IMR-90 (cell line): ENCODE results near the gene GOLGA3. TPM values are rescaled to one million over a fixed set of nuclear protein-coding genes. Genes with fewer than 3 reads are reported as not detected.

Source experiments
- ATAC-seq: fragments of 200-7000 bp; cut with Tn5 transposase; 2 replicates; pipeline ENCODE4 v1.9.1; 2020; ENCODE audit warnings: low read depth, mild to moderate bottlenecking, moderate library complexity
- BruUV-seq: library from RNA; stranded (reverse); fragments of 400-500 nt; replicated peaks from 2 replicates; lab custom pipeline; 2021; lab: Mats Ljungman, UMichigan
- CTCF ChIA-PET: fragments of 300-600 bp; formaldehyde crosslinking; extraction: SDS; loops from one replicate; lab custom pipeline; 2021; ENCODE audit warnings: antibody characterized with exemption; lab: Yijun Ruan, JAX
- POLR2A ChIA-PET: fragments of 300-600 bp; sonication (Branson Sonifier 250); formaldehyde crosslinking; loops from one replicate; lab custom pipeline; 2022; ENCODE audit warnings: antibody characterized with exemption; ENCODE audit not compliant: unreplicated experiment; lab: Charles Lee
- DNase-seq: peaks from one replicate; pipeline ENCODE4 v3.0.0; 2013
- H2AFZ ChIP-seq: replicated peaks from 2 replicates; pipeline ENCODE3; 2013; ENCODE audit warnings: low read length, mild to moderate bottlenecking; ENCODE audit not compliant: poor library complexity
- H2AK5ac ChIP-seq: 2 replicates; pipeline ENCODE4 v1.6.1; 2013; ENCODE audit warnings: low read depth, low read length, inconsistent platforms
- H2AK9ac ChIP-seq: replicated peaks from 2 replicates; pipeline ENCODE3; 2013; ENCODE audit warnings: mild to moderate bottlenecking, low read depth, low read length, moderate library complexity; ENCODE audit not compliant: poor library complexity
- H2BK120ac ChIP-seq: 2 replicates; pipeline ENCODE4 v1.6.1; 2013; ENCODE audit warnings: low read depth, low read length, inconsistent platforms
- H2BK15ac ChIP-seq: 3 replicates; pipeline ENCODE4 v1.6.1; 2013; ENCODE audit warnings: low read depth, low read length, inconsistent platforms
- H2BK20ac ChIP-seq: 2 replicates; pipeline ENCODE4 v1.6.1; 2013; ENCODE audit warnings: low read depth, mild to moderate bottlenecking, inconsistent platforms, low read length, moderate library complexity
- H2BK5ac ChIP-seq: 2 replicates; pipeline ENCODE4 v1.6.1; 2013; ENCODE audit warnings: mild to moderate bottlenecking, low read depth, low read length, inconsistent platforms; ENCODE audit not compliant: poor library complexity, severe bottlenecking
- H3K14ac ChIP-seq: replicated peaks from 2 replicates; pipeline ENCODE4 v1.6.1; 2013; ENCODE audit warnings: low read depth, low read length, inconsistent platforms
- H3K18ac ChIP-seq: 2 replicates; pipeline ENCODE4 v1.6.1; 2013; ENCODE audit warnings: low read depth, low read length, control low read depth
- H3K23ac ChIP-seq: 2 replicates; pipeline ENCODE4 v1.6.1; 2013; ENCODE audit warnings: low read depth, low read length, inconsistent platforms
- H3K27ac ChIP-seq: 2 replicates; pipeline ENCODE4 v1.5.1; 2013; ENCODE audit warnings: mild to moderate bottlenecking, control low read depth, low read length; ENCODE audit not compliant: insufficient read depth
- H3K27me3 ChIP-seq: 2 replicates; pipeline ENCODE4 v1.6.1; 2013; ENCODE audit warnings: low read length; ENCODE audit not compliant: control insufficient read depth, insufficient read depth
- H3K36me3 ChIP-seq: 2 replicates; pipeline ENCODE4 v1.6.1; 2013; ENCODE audit warnings: low read length, mixed read lengths; ENCODE audit not compliant: control insufficient read depth, insufficient read depth
- H3K4ac ChIP-seq: 2 replicates; pipeline ENCODE4 v1.6.1; 2013; ENCODE audit warnings: low read depth, low read length, inconsistent platforms
- H3K4me1 ChIP-seq: 2 replicates; pipeline ENCODE4 v1.6.1; 2013; ENCODE audit warnings: low read length, mixed read lengths; ENCODE audit not compliant: control insufficient read depth, insufficient read depth
- H3K4me2 ChIP-seq: 2 replicates; pipeline ENCODE4 v1.6.1; 2013; ENCODE audit warnings: low read depth, mild to moderate bottlenecking, control low read depth, low read length, moderate library complexity
- H3K4me3 ChIP-seq: 2 replicates; pipeline ENCODE4 v1.5.1; 2013; ENCODE audit warnings: low read depth, mild to moderate bottlenecking, control low read depth, low read length, moderate library complexity; ENCODE audit not compliant: insufficient read depth
- H3K56ac ChIP-seq: 2 replicates; pipeline ENCODE4 v1.6.1; 2013; ENCODE audit warnings: low read length, inconsistent platforms; ENCODE audit not compliant: insufficient read depth; ENCODE audit errors: extremely low read depth
- H3K79me1 ChIP-seq, 2 experiments: 2 replicates each; pipeline ENCODE4 v1.6.1; 2013; ENCODE audit warnings: low read length in 2 of 2, inconsistent platforms in 1 of 2, low read depth in 1 of 2
- H3K9ac ChIP-seq: 2 replicates; pipeline ENCODE4 v1.6.1; 2013; ENCODE audit warnings: low read depth, low read length, control low read depth
- H3K9me1 ChIP-seq: 2 replicates; pipeline ENCODE4 v1.6.1; 2013; ENCODE audit warnings: low read length, inconsistent platforms; ENCODE audit not compliant: insufficient read depth
- H3K9me3 ChIP-seq: 2 replicates; pipeline ENCODE4 v1.6.1; 2013; ENCODE audit warnings: low read length; ENCODE audit not compliant: control insufficient read depth, insufficient read depth
- H4K20me1 ChIP-seq: 2 replicates; pipeline ENCODE4 v1.6.1; 2013; ENCODE audit warnings: low read length, inconsistent platforms; ENCODE audit not compliant: insufficient read depth
- H4K5ac ChIP-seq: 2 replicates; pipeline ENCODE4 v1.6.1; 2013; ENCODE audit warnings: mild to moderate bottlenecking, low read depth, low read length, control low read depth
- H4K8ac ChIP-seq, 2 experiments: 2 replicates each; pipeline ENCODE4 v1.6.1; 2013; ENCODE audit warnings: low read depth in 2 of 2, low read length in 2 of 2, control low read depth in 1 of 2, inconsistent platforms in 1 of 2
- H4K91ac ChIP-seq: 2 replicates; pipeline ENCODE4 v1.6.1; 2013; ENCODE audit warnings: low read depth, low read length, inconsistent platforms; ENCODE audit not compliant: insufficient read depth
- BHLHE40 ChIP-seq: fragments of 150-350 bp; IDR thresholded peaks from 2 replicates; pipeline ENCODE4 v1.6.1; 2016; ENCODE audit warnings: mild to moderate bottlenecking, low read depth, low read length
- CEBPB ChIP-seq: IDR thresholded peaks from 2 replicates; pipeline ENCODE4 v1.6.1; 2012; ENCODE audit warnings: low read depth, low read length, improper control_type of control experiment
- ELK1 ChIP-seq: fragments of 150-350 bp; IDR thresholded peaks from 2 replicates; pipeline ENCODE4 v1.6.1; 2016; ENCODE audit warnings: low read depth, mild to moderate bottlenecking, low read length, moderate library complexity, borderline replicate concordance
- FOS ChIP-seq: fragments of 150-350 bp; IDR thresholded peaks from 2 replicates; pipeline ENCODE4 v1.6.1; 2016; ENCODE audit warnings: low read depth, low read length
- RCOR1 ChIP-seq: IDR thresholded peaks from 2 replicates; pipeline ENCODE4 v1.6.1; 2012; ENCODE audit warnings: mild to moderate bottlenecking, low read length, improper control_type of control experiment; ENCODE audit not compliant: insufficient replicate concordance
- SMC3 ChIP-seq: fragments of 150-350 bp; IDR thresholded peaks from 2 replicates; pipeline ENCODE4 v1.6.1; 2016; ENCODE audit warnings: low read depth, mild to moderate bottlenecking, antibody characterized with exemption, low read length, moderate library complexity
- WGBS, 2 experiments: methylation state at CpG; one replicate each; pipeline versions ENCODE4 v1.1.5 to v1.1.7; 2013; ENCODE audit warnings: missing lambda C conversion rate in 2 of 2; ENCODE audit not compliant: insufficient read length in 1 of 2; ENCODE audit errors: extremely low coverage in 2 of 2; 5-methylcytosine and 5-hydroxymethylcytosine counted together
- dilution Hi-C: fragments of 300-500 bp; cut with HindIII; formaldehyde crosslinking; loops from one replicate; pipeline ENCODE4 v1.14.3; 2018; ENCODE audit warnings: low sequenced_read_pairs; ENCODE audit not compliant: unreplicated experiment
- in situ Hi-C: fragments of 300-500 bp; cut with MboI; formaldehyde crosslinking; loops from 3 replicates; pipeline ENCODE4 v1.14.3; 2019; ENCODE audit warnings: low sequenced_read_pairs, inconsistent platforms, mixed read lengths
- intact Hi-C: fragments of 100-400 bp; cut with micrococcal nuclease; formaldehyde crosslinking; loops from 2 replicates; pipeline ENCODE4 v1.10.0; 2022
- polyA plus RNA-seq, 3 experiments: library from polyadenylated mRNA; depleted of rRNA; stranded (reverse); fragments of >200 nt; gene quantifications; 2 replicates each; pipeline ENCODE4 v1.2.3, GENCODE V29; 2012; ENCODE audit warnings: low replicate concordance in 1 of 3
- total RNA-seq: library from RNA; depleted of rRNA; stranded (reverse); fragments of >200 nt; gene quantifications from 2 replicates; pipeline ENCODE4 v1.2.3, GENCODE V29; 2012

Gene GOLGA3
- total and polyA plus RNA-seq, 2 of the 4 experiments (the other 2 are of a cell fraction) = 39.6 to 99.8 TPM

- Histone ChIP-seq H3K9me1 (no peaks in the 10 kb centered on the region), H4K20me1 (peaks cover 36% of the 10 kb centered on the region), H3K36me3 (peaks cover 77% of the 10 kb centered on the region), H4K91ac (no peak overlapping the region), H3K56ac (no peak overlapping the region), H3K4me3 (no peak overlapping the region), H4K5ac (no peak overlapping the region), H2AK5ac (no peak overlapping the region), H3K27ac (no peak overlapping the region), H2BK20ac (no peak overlapping the region), H3K9ac (no peak overlapping the region), H4K8ac (no peak overlapping the region), H2AFZ (no peak overlapping the region), H3K79me1 (peaks cover 18 to 29% of the 10 kb centered on the region in 2 experiments), H2BK120ac (no peak overlapping the region), H3K4ac (no peak overlapping the region), H3K9me3 (no peaks in the 10 kb centered on the region), H3K27me3 (no peaks in the 10 kb centered on the region), H3K18ac (no peak overlapping the region), H2BK15ac (no peak overlapping the region), H2AK9ac (peak overlapping the region; percentile 65), H3K4me2 (no peak overlapping the region), H3K23ac (no peak overlapping the region), H3K14ac (no peak overlapping the region), H2BK5ac (no peak overlapping the region), H3K4me1 (no peaks in the 10 kb centered on the region)
- intact Hi-C loops (no loop called here), in situ Hi-C loops (no loop called here), dilution Hi-C loops (no loop called here)
- ATAC-seq (no peak), DNase-seq (no peak)
- BruUV-seq = no TSS peak
- TF ChIP-seq ELK1 (no peak), CEBPB (no peak), BHLHE40 (no peak), SMC3 (no peak), FOS (no peak), RCOR1 (no peak)
- CTCF ChIA-PET = no interaction called here
- 97% methylated on average over 11 of the region's 15 CpGs; no CpG with 5 or more reads in 1 of the 2 experiments for WGBS, 2 experiments
- POLR2A ChIA-PET = no interaction called here
These were observed 91.8 kb downstream of the GOLGA3 start for GRCh38 chr12:132736913-132737312.
